K562 (cell line): ENCODE results near the gene LGR6. TPM values are rescaled to one million over a fixed set of nuclear protein-coding genes. Genes with fewer than 3 reads are reported as not detected.

Source experiments
- ATAC-seq: fragments of 200-7000 bp; cut with Tn5 transposase; 3 replicates; pipeline ENCODE4 v1.9.1; 2020; ENCODE audit warnings: moderate library complexity
- BruUV-seq: library from RNA; stranded (reverse); fragments of 400-500 nt; replicated peaks from 2 replicates; lab custom pipeline; 2021; lab: Mats Ljungman, UMichigan
- CTCF ChIA-PET: fragments of 300-600 bp; formaldehyde crosslinking; extraction: SDS; loops from one replicate; lab custom pipeline; 2021; ENCODE audit warnings: low intra/inter-chr PET ratio; lab: Yijun Ruan, JAX
- POLR2A ChIA-PET: fragments of 300-600, 350-650 bp; sonication (Branson Sonifier 250); formaldehyde crosslinking; extraction: SDS; loops from one replicate; lab custom pipeline; 2021; ENCODE audit warnings: antibody characterized with exemption, inconsistent platforms; lab: Yijun Ruan, JAX
- DNase-seq, 4 experiments: peaks; one replicate each; pipeline versions ENCODE4 v3.0.0 to v3.0.0-alpha.2; 2011 to 2018; ENCODE audit warnings: low spot score in 3 of 4, mixed read lengths in 3 of 4; ENCODE audit errors: extremely low read depth in 1 of 4
- FAIRE-seq: peaks from 2 replicates; lab custom pipeline; 2011; peaks lifted over from hg19 to GRCh38; lab: Jason Lieb, UNC
- H2AFZ ChIP-seq: 2 replicates; pipeline ENCODE4 v1.6.0; 2011; ENCODE audit warnings: low read depth, low read length, control low read depth, inconsistent platforms
- H3K27ac ChIP-seq: fragments of 200-600 bp; 3 replicates; pipeline ENCODE4 v1.8.0; 2011; ENCODE audit warnings: low read depth, mild to moderate bottlenecking, control low read depth, inconsistent platforms, low read length, moderate library complexity, mixed read lengths; ENCODE audit errors: extremely low read depth
- H3K27me3 ChIP-seq, 2 experiments: fragments of 300-600 bp in 1 of 2; 2 replicates in 1 of 2; 3 replicates in 1 of 2; pipeline versions ENCODE4 v1.6.0 to v1.8.0; 2011; ENCODE audit warnings: inconsistent platforms in 2 of 2, low read length in 2 of 2, mild to moderate bottlenecking in 1 of 2, mixed read lengths in 1 of 2, moderate library complexity in 1 of 2; ENCODE audit not compliant: control insufficient read depth in 2 of 2, insufficient read depth in 2 of 2
- H3K36me3 ChIP-seq: fragments of 300-600 bp; 3 replicates; pipeline ENCODE4 v1.8.0; 2011; ENCODE audit warnings: mild to moderate bottlenecking, low read length, inconsistent platforms; ENCODE audit not compliant: control insufficient read depth, insufficient read depth
- H3K4me1 ChIP-seq, 2 experiments: fragments of 200-600 bp in 1 of 2; replicated peaks in 1 of 2; 2 replicates in 1 of 2; 3 replicates in 1 of 2; pipeline versions ENCODE4 v1.5.1 to v1.8.0; 2011; ENCODE audit warnings: inconsistent platforms in 2 of 2, low read length in 2 of 2, mild to moderate bottlenecking in 1 of 2, mixed read lengths in 1 of 2, moderate library complexity in 1 of 2; ENCODE audit not compliant: control insufficient read depth in 2 of 2, insufficient read depth in 2 of 2
- H3K4me2 ChIP-seq: 2 replicates; pipeline ENCODE4 v1.6.1; 2011; ENCODE audit warnings: low read length, control low read depth, inconsistent platforms, mixed read lengths; ENCODE audit not compliant: insufficient read depth
- H3K4me3 ChIP-seq: fragments of 200-600 bp; sonication (generic), shearing (Covaris generic); 2 replicates; pipeline ENCODE4 v1.5.1; 2016; ENCODE audit warnings: control low read depth, inconsistent platforms
- H3K79me2 ChIP-seq: fragments of 200-600 bp; 3 replicates; pipeline ENCODE4 v1.8.0; 2011; ENCODE audit warnings: low read length, inconsistent platforms; ENCODE audit not compliant: control insufficient read depth, insufficient read depth
- H3K9ac ChIP-seq, 2 experiments: 2 replicates each; pipeline versions ENCODE4 v1.6.0 to v1.6.1; 2011; ENCODE audit warnings: low read depth in 2 of 2, low read length in 2 of 2, control low read depth in 1 of 2, inconsistent platforms in 1 of 2, mild to moderate bottlenecking in 1 of 2, mixed read lengths in 1 of 2; ENCODE audit not compliant: insufficient read depth in 1 of 2
- H3K9me1 ChIP-seq: one replicate; pipeline ENCODE4 v1.6.0; 2011; ENCODE audit warnings: inconsistent platforms, mild to moderate bottlenecking, low read length, moderate library complexity; ENCODE audit not compliant: control insufficient read depth, insufficient read depth
- H3K9me3 ChIP-seq: replicated peaks from 2 replicates; pipeline ENCODE4 v1.5.1; 2011; ENCODE audit warnings: low read depth, low read length, inconsistent platforms; ENCODE audit not compliant: control insufficient read depth, insufficient read depth
- H4K20me1 ChIP-seq: replicated peaks from 2 replicates; pipeline ENCODE4 v1.6.1; 2011; ENCODE audit warnings: low read length, inconsistent platforms, mixed read lengths; ENCODE audit not compliant: control insufficient read depth, insufficient read depth
- CC2D1A ChIP-seq: fragments of 450-650 bp; IDR thresholded peaks from 2 replicates; pipeline ENCODE4 v1.6.1; 2017; ENCODE audit warnings: mild to moderate bottlenecking
- EHMT2 ChIP-seq: fragments of 450-650 bp; IDR thresholded peaks from 2 replicates; pipeline ENCODE4 v1.6.1; 2018; ENCODE audit warnings: antibody characterized with exemption
- ELF4 ChIP-seq: fragments of 450-650 bp; formaldehyde crosslinking; IDR thresholded peaks from 2 replicates; pipeline ENCODE4 v1.4.0; 2022; ENCODE audit warnings: missing genetic modification characterization
- HDAC3 ChIP-seq: fragments of 450-650 bp; IDR thresholded peaks from 2 replicates; pipeline ENCODE4 v1.6.1; 2018; ENCODE audit warnings: borderline replicate concordance, mild to moderate bottlenecking, moderate library complexity; ENCODE audit not compliant: partially characterized antibody
- MTA3 ChIP-seq: fragments of 450-650 bp; formaldehyde crosslinking; IDR thresholded peaks from 2 replicates; pipeline ENCODE4 v1.6.1; 2017; ENCODE audit warnings: mild to moderate bottlenecking, borderline replicate concordance
- MYBL2 ChIP-seq, 2 experiments: fragments of 450-650 bp in 1 of 2; sonication (generic) in 1 of 2; formaldehyde crosslinking in 1 of 2; IDR thresholded peaks; 2 replicates each; pipeline versions ENCODE4 v1.6.1 to v1.8.1; 2017 to 2022; ENCODE audit warnings: borderline replicate concordance in 1 of 2, inconsistent platforms in 1 of 2, low read depth in 1 of 2, mild to moderate bottlenecking in 1 of 2, missing genetic modification reagents in 1 of 2, moderate library complexity in 1 of 2
- MYC ChIP-seq, 2 experiments: fragments of 250-450 bp in 1 of 2; sonication (Bioruptor Pico) in 1 of 2; IDR thresholded peaks; 2 replicates each; pipeline versions ENCODE4 v1.5.1 to v1.6.1; 2012 to 2021; ENCODE audit warnings: low read depth in 2 of 2, borderline replicate concordance in 1 of 2, improper control_type of control experiment in 1 of 2, low read length in 1 of 2, mild to moderate bottlenecking in 1 of 2, moderate library complexity in 1 of 2
- NR2C1 ChIP-seq, 2 experiments: fragments of 450-650 bp; IDR thresholded peaks; 2 replicates each; pipeline ENCODE4 v1.6.1; 2017; ENCODE audit warnings: mild to moderate bottlenecking in 2 of 2, antibody characterized with exemption in 1 of 2, inconsistent platforms in 1 of 2, missing compliant biosample characterization in 1 of 2, missing genetic modification characterization in 1 of 2
- POLR2A ChIP-seq: fragments of 450-650 bp; conservative IDR thresholded peaks from 2 replicates; pipeline ENCODE4 v1.6.1; 2016
- RAD21 ChIP-seq, 2 experiments: fragments of 250-450 bp in 1 of 2; fragments of 450-650 bp in 1 of 2; sonication (Bioruptor Pico) in 1 of 2; formaldehyde crosslinking in 1 of 2; IDR thresholded peaks in 1 of 2; conservative IDR thresholded peaks in 1 of 2; 2 replicates each; pipeline versions ENCODE4 v1.4.0 to v1.8.0; 2020 to 2022; ENCODE audit warnings: mild to moderate bottlenecking in 2 of 2, moderate library complexity in 1 of 2
- SUPT5H ChIP-seq: fragments of 450-650 bp; IDR thresholded peaks from 2 replicates; pipeline ENCODE4 v1.6.1; 2016
- TCF7L2 ChIP-seq: fragments of 150-350 bp; IDR thresholded peaks from 2 replicates; pipeline ENCODE4 v1.6.1; 2016; ENCODE audit warnings: low read depth, mild to moderate bottlenecking, low read length, moderate library complexity
- ZNF764 ChIP-seq: fragments of 250-450 bp; sonication (Bioruptor Pico); IDR thresholded peaks from 2 replicates; pipeline ENCODE4 v1.4.0; 2020; ENCODE audit warnings: low read depth, mild to moderate bottlenecking, moderate library complexity
- in situ Hi-C: fragments of 300-500 bp; cut with MboI; formaldehyde crosslinking; loops from 4 replicates; pipeline ENCODE4 v1.15.0; 2018; ENCODE audit warnings: inconsistent platforms, mixed read lengths
- intact Hi-C: fragments of 100-400 bp; cut with micrococcal nuclease; formaldehyde crosslinking; loops from 2 replicates; pipeline ENCODE4 v1.14.2; 2022
- polyA plus RNA-seq, 8 experiments: library from polyadenylated mRNA; depleted of rRNA in 4 of 8; stranded (reverse) in 5 of 8; unstranded in 3 of 8; fragments of >200 nt; fragmentation: Nextera tagmentation in 2 of 8; fragmentation: Illumina TruSeq in 1 of 8; extraction: Ambion mirVana in 2 of 8; extraction: Trizol in 1 of 8; gene quantifications; 2 replicates each; pipeline versions ENCODE4 v1.2.1 to v1.2.3, GENCODE V29; 2011 to 2014; ENCODE audit warnings: inconsistent platforms in 1 of 8, missing spikeins in 1 of 8
- total RNA-seq, 7 experiments: library from RNA; depleted of rRNA in 6 of 7; stranded (reverse); fragments of >200 nt in 6 of 7; fragmentation: Illumina TruSeq in 2 of 7; extraction: Trizol in 2 of 7; gene quantifications; 2 replicates each; pipeline versions ENCODE4 v1.2.1 to v1.2.3, GENCODE V29; 2011 to 2021; ENCODE audit warnings: low replicate concordance in 1 of 7
- TF ChIP-seq, protein P1 (sequence below): fragments of 450-650 bp; IDR thresholded peaks from 2 replicates; pipeline ENCODE4 v1.7.1; 2018; ENCODE audit warnings: mild to moderate bottlenecking, low read depth; ENCODE audit not compliant: partially characterized antibody
- TF ChIP-seq, protein P2 (sequence below), 3 experiments: IDR thresholded peaks in 2 of 3; conservative IDR thresholded peaks in 1 of 3; 2 replicates each; pipeline ENCODE4 v1.5.1; 2011 to 2012; ENCODE audit warnings: low read length in 3 of 3, mild to moderate bottlenecking in 3 of 3, control low read depth in 2 of 3, improper control_type of control experiment in 1 of 3, inconsistent platforms in 1 of 3, low read depth in 1 of 3, mixed read lengths in 1 of 3, moderate library complexity in 1 of 3; ENCODE audit not compliant: insufficient read depth in 2 of 3
- TF ChIP-seq, protein P3 (sequence below): sonication (generic); IDR thresholded peaks from 2 replicates; pipeline ENCODE4 v1.6.1; 2016

Gene LGR6
- total and polyA plus RNA-seq, 9 of the 15 experiments (the other 6 are each of a cell fraction or from before 2014, with no cell fraction given) = 0.01 to 0.54 (median 0.17) TPM; not detected in 1

DNA sequence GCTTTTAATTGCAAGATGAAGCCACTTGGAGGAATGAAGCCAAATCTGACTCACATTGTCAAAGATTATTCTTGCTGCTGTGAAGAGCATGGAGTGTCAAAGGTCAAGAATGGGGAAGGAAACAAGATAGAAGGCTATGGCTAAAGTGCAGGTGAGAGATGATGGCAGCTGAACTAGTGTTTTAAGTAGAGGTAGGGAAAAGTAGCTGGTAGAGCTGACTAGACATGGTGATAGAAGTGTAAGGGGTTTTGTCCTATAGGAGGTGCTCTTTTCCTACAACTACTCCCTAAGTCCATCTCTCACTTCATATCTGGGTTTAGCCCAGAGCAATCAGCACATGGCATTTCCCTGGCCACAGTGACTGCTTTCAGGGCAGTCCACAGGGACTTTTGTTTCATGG is 136.3 kb downstream of the LGR6 start:
- in situ Hi-C loops (no loop called here), intact Hi-C loops (no loop called here)
- Histone ChIP-seq H3K4me3 (no peak overlapping the region), H3K9me1 (no peaks in the 10 kb centered on the region), H3K4me2 (no peak overlapping the region), H3K4me1 (no peaks in the 10 kb centered on the region), H3K79me2 (peaks cover 9% of the 10 kb centered on the region; the same call in 2 of the 3 replicates)
- DNase-seq (peak in 2 of 4 experiments; percentile 32 to 41), FAIRE-seq (peak; percentile 66), ATAC-seq (peak; percentile 83)
- no TSS peak for BruUV-seq
- POLR2A ChIA-PET = interaction anchor here (0.6 to 5.1 kb wide), 6 partner anchors 11 to 153 kb away, joined by 3 to 53 read pairs (median 8); partner anchors contain the start of genes PPP1R12B and UBE2T
- CTCF ChIA-PET = interaction anchor here (0.9 kb wide), 1 partner anchor 285 kb away, joined by 4 read pairs; no protein-coding TSS in a partner anchor
- TF ChIP-seq POLR2A (peak; percentile 45; the same call in 1 of the 2 replicates), HDAC3 (no peak), TCF7L2 (no peak), ELF4 (CRISPR knock-in tag) (0 out of 2 replicates have a peak, but pooled peaks have one; percentile 80), SUPT5H (peak; percentile 61), NR2C1 (IDR thresholded peaks at IDR 0.05) (peak; percentile 57; the same call in 1 of the 2 replicates), NR2C1 (tag; IDR thresholded peaks at IDR 0.05) (peak; percentile 60), EHMT2 (peak; percentile 66), MYBL2 (IDR thresholded peaks at IDR 0.05; ENCODE audit: low read depth) (no peak), MYBL2 (CRISPR knock-in tag; IDR thresholded peaks at IDR 0.05; ENCODE audit: borderline replicate concordance) (no peak), ZNF764 (peak; percentile 84), MTA3 (0 out of 2 replicates have a peak, but pooled peaks have one; percentile 37), RAD21 (CRISPR knock-in tag; conservative IDR thresholded peaks at IDR 0.05 in 1 of 2, IDR thresholded peaks at IDR 0.05 in 1 of 2) (peak in 1 of 2 experiments; percentile 54; a peak in 2 of 4 replicates), MYC (IDR thresholded peaks at IDR 0.05; ENCODE audit: low read depth, low read length) (peak; percentile 29; the same call in 1 of the 2 replicates), MYC (CRISPR knock-in tag; IDR thresholded peaks at IDR 0.05; ENCODE audit: borderline replicate concordance, low read depth) (no peak), CC2D1A (no peak)
- TF ChIP-seq, protein P1, sequence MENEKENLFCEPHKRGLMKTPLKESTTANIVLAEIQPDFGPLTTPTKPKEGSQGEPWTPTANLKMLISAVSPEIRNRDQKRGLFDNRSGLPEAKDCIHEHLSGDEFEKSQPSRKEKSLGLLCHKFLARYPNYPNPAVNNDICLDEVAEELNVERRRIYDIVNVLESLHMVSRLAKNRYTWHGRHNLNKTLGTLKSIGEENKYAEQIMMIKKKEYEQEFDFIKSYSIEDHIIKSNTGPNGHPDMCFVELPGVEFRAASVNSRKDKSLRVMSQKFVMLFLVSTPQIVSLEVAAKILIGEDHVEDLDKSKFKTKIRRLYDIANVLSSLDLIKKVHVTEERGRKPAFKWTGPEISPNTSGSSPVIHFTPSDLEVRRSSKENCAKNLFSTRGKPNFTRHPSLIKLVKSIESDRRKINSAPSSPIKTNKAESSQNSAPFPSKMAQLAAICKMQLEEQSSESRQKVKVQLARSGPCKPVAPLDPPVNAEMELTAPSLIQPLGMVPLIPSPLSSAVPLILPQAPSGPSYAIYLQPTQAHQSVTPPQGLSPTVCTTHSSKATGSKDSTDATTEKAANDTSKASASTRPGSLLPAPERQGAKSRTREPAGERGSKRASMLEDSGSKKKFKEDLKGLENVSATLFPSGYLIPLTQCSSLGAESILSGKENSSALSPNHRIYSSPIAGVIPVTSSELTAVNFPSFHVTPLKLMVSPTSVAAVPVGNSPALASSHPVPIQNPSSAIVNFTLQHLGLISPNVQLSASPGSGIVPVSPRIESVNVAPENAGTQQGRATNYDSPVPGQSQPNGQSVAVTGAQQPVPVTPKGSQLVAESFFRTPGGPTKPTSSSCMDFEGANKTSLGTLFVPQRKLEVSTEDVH = peak; percentile 49
- TF ChIP-seq, protein P2, sequence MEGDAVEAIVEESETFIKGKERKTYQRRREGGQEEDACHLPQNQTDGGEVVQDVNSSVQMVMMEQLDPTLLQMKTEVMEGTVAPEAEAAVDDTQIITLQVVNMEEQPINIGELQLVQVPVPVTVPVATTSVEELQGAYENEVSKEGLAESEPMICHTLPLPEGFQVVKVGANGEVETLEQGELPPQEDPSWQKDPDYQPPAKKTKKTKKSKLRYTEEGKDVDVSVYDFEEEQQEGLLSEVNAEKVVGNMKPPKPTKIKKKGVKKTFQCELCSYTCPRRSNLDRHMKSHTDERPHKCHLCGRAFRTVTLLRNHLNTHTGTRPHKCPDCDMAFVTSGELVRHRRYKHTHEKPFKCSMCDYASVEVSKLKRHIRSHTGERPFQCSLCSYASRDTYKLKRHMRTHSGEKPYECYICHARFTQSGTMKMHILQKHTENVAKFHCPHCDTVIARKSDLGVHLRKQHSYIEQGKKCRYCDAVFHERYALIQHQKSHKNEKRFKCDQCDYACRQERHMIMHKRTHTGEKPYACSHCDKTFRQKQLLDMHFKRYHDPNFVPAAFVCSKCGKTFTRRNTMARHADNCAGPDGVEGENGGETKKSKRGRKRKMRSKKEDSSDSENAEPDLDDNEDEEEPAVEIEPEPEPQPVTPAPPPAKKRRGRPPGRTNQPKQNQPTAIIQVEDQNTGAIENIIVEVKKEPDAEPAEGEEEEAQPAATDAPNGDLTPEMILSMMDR (IDR thresholded peaks at IDR 0.05 in 2 of 3, conservative IDR thresholded peaks at IDR 0.05 in 1 of 3; ENCODE audit: insufficient read depth in 2 of 3, low read depth in 1 of 3, low read length in 3 of 3) = peak; percentile 30 to 62 (median 54); a peak in 4 of 6 replicates
- TF ChIP-seq, protein P3, sequence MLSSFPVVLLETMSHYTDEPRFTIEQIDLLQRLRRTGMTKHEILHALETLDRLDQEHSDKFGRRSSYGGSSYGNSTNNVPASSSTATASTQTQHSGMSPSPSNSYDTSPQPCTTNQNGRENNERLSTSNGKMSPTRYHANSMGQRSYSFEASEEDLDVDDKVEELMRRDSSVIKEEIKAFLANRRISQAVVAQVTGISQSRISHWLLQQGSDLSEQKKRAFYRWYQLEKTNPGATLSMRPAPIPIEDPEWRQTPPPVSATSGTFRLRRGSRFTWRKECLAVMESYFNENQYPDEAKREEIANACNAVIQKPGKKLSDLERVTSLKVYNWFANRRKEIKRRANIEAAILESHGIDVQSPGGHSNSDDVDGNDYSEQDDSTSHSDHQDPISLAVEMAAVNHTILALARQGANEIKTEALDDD = peak; percentile 53; the same call in 1 of the 2 replicates
- TF ChIP-seq, all 486 proteins: peak for 12
- Histone ChIP-seq H3K27me3 (no peaks in the 10 kb centered on the region), H3K9me3 (no peaks in the 10 kb centered on the region), H3K36me3 (peaks cover 51% of the 10 kb centered on the region), H4K20me1 (0 out of 2 replicates have a peak, but pooled peaks cover 4% of the 10 kb centered on the region), H2AFZ (no peak overlapping the region), H3K9ac (no peak overlapping the region), H3K27ac (no peak overlapping the region)
